ENCODE measurements around the gene NFATC2.

The NFATC2 gene

DNA sequence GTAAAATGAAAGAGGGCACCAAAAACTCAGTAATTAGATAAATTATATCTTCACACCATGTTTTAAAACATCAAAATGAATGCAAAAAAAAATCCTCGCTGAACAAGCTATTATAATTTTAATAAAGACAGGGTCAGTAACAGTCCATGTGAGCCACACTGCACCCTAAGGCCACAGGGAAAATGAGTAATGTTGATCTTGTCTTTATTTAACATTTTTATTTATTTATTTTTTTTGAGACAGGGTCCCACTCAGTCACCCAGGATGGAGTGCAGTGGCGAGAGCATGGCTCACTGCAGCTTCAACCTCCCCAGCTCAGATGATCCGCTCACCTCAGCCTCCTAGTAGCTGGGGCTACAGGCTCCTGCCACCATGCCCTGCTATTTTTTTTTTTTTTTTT lies 8.7 kb upstream of the NFATC2 start:
- TF ChIP-seq, protein P1, sequence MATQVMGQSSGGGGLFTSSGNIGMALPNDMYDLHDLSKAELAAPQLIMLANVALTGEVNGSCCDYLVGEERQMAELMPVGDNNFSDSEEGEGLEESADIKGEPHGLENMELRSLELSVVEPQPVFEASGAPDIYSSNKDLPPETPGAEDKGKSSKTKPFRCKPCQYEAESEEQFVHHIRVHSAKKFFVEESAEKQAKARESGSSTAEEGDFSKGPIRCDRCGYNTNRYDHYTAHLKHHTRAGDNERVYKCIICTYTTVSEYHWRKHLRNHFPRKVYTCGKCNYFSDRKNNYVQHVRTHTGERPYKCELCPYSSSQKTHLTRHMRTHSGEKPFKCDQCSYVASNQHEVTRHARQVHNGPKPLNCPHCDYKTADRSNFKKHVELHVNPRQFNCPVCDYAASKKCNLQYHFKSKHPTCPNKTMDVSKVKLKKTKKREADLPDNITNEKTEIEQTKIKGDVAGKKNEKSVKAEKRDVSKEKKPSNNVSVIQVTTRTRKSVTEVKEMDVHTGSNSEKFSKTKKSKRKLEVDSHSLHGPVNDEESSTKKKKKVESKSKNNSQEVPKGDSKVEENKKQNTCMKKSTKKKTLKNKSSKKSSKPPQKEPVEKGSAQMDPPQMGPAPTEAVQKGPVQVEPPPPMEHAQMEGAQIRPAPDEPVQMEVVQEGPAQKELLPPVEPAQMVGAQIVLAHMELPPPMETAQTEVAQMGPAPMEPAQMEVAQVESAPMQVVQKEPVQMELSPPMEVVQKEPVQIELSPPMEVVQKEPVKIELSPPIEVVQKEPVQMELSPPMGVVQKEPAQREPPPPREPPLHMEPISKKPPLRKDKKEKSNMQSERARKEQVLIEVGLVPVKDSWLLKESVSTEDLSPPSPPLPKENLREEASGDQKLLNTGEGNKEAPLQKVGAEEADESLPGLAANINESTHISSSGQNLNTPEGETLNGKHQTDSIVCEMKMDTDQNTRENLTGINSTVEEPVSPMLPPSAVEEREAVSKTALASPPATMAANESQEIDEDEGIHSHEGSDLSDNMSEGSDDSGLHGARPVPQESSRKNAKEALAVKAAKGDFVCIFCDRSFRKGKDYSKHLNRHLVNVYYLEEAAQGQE (IDR thresholded peaks at IDR 0.05; ENCODE audit: insufficient read depth in 1 of 2, low read depth in 2 of 2, low read length in 2 of 2): no peak

DNA sequence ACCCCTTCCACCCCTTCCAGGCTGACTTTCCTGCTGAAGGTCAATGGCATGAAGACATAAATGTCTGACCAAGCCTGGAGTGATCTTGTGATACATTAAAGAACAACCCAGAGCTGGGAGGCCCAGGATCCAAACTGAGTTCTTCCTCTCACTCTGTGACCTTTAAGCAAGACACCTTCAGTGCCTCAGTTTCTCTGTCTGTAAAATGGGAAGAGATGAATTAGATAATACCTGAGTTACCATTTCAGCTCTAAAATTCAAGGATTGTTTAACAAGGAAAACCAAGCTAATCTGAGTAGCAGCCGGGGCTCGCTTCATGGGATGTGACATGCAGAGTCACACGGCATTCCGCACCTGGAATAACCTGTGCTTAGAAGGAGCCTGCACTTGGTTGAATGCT lies 7.0 kb upstream of the NFATC2 start:
- no peak for TF ChIP-seq FOXP2 (optimal IDR thresholded peaks at IDR 0.05; ENCODE audit: borderline replicate concordance, extremely low read depth, extremely low read length, insufficient read depth)
- TF ChIP-seq, protein P1 (IDR thresholded peaks at IDR 0.05; ENCODE audit: insufficient read depth in 1 of 2, low read depth in 2 of 2, low read length in 2 of 2): no peak
- no peak for TF ChIP-seq TAF1 (IDR thresholded peaks at IDR 0.05; ENCODE audit: borderline replicate concordance, insufficient read depth, low read length)
- no peak for TF ChIP-seq SIN3A (IDR thresholded peaks at IDR 0.05; ENCODE audit: borderline replicate concordance, insufficient read depth, low read length)
- no peak for TF ChIP-seq POLR2AphosphoS5 (IDR thresholded peaks at IDR 0.05; ENCODE audit: low read depth, low read length)

DNA sequence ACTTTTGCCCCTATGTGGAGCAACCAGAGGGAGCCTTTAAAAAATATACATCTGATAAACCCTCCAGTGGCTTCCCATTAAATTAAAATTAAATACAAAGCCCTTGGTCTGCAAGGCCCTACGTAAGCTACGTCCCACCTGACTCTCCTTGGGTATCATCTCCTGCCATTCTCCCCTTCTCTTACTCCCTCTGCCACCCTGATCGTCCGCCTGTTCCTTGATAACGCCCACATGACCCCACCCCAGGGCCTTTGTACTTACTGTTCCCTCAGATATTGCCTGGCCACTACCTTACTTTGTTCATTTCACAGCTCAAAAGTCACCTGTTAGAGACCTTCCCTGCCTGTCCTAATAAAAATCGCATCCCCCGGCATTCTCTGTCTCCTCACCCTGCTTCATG lies 5.4 kb upstream of the NFATC2 start:
- TF ChIP-seq TAF1 (IDR thresholded peaks at IDR 0.05; ENCODE audit: borderline replicate concordance, insufficient read depth, low read length): no peak
- TF ChIP-seq SIN3A (IDR thresholded peaks at IDR 0.05; ENCODE audit: borderline replicate concordance, insufficient read depth, low read length): no peak
- TF ChIP-seq, protein P1 (IDR thresholded peaks at IDR 0.05; ENCODE audit: insufficient read depth in 1 of 2, low read depth in 2 of 2, low read length in 2 of 2): no peak
- no peak for TF ChIP-seq FOXP2 (optimal IDR thresholded peaks at IDR 0.05; ENCODE audit: borderline replicate concordance, extremely low read depth, extremely low read length, insufficient read depth)
- no peak for TF ChIP-seq POLR2AphosphoS5 (IDR thresholded peaks at IDR 0.05; ENCODE audit: low read depth, low read length)

DNA sequence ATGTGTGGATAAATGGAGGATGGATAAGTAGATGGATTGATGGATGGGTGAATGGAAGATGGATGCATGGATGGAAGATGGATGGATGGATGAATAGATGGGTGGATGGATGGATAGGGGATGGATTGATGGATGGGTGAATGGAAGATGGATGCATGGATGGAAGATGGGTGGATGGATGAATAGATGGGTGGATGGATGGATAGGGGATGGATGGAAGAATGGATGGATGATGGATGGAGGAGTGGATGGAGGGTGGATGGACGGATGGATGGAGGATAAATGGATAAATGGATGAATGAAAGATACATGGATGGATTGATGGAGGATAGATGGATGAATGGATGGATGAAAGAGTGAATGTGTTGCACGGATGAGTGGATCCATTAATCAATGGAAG lies 3.0 kb upstream of the NFATC2 start:
- TF ChIP-seq POLR2AphosphoS5 (IDR thresholded peaks at IDR 0.05; ENCODE audit: low read depth, low read length): no peak
- no peak for TF ChIP-seq TAF1 (IDR thresholded peaks at IDR 0.05; ENCODE audit: borderline replicate concordance, insufficient read depth, low read length)
- no peak for TF ChIP-seq SIN3A (IDR thresholded peaks at IDR 0.05; ENCODE audit: borderline replicate concordance, insufficient read depth, low read length)
- no peak for TF ChIP-seq FOXP2 (optimal IDR thresholded peaks at IDR 0.05; ENCODE audit: borderline replicate concordance, extremely low read depth, extremely low read length, insufficient read depth)
- TF ChIP-seq, protein P1 (IDR thresholded peaks at IDR 0.05; ENCODE audit: insufficient read depth in 1 of 2, low read depth in 2 of 2, low read length in 2 of 2): no peak

DNA sequence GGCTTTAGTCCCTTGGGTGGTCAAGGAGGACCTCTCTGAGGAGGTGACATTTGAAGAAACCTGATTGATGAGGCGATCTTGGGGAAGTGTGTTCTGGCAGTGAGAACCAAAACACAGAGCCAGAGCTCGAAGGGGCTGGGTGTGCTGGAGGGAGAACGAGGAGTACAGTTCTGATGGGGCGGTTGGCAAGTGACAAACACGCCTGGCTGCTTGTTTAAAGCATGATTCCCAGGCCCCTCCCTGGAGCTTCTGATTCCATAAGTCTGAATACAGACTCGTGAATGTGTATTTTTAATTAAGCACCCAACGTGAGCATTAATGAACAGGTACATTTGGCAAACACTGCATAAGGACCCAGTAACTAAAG lies 886 bp upstream of the NFATC2 start:
- no peak for TF ChIP-seq TAF1 (IDR thresholded peaks at IDR 0.05; ENCODE audit: borderline replicate concordance, insufficient read depth, low read length)
- TF ChIP-seq, protein P1 (IDR thresholded peaks at IDR 0.05; ENCODE audit: insufficient read depth in 1 of 2, low read depth in 2 of 2, low read length in 2 of 2): no peak
- TF ChIP-seq SIN3A (IDR thresholded peaks at IDR 0.05; ENCODE audit: borderline replicate concordance, insufficient read depth, low read length): no peak
- no peak for TF ChIP-seq POLR2AphosphoS5 (IDR thresholded peaks at IDR 0.05; ENCODE audit: low read depth, low read length)
- no peak for TF ChIP-seq FOXP2 (optimal IDR thresholded peaks at IDR 0.05; ENCODE audit: borderline replicate concordance, extremely low read depth, extremely low read length, insufficient read depth)

All from PFSK-1 (cell line).